Calu3 (cell line): Measurements from ENCODE around the gene CCDC24. TPM values are rescaled to one million over a fixed set of nuclear protein-coding genes. Genes with fewer than 3 reads are reported as not detected.

Experiments
- BruUV-seq: library from RNA; stranded (reverse); fragments of 400-500 nt; replicated peaks from 2 replicates; lab custom pipeline; 2021; lab: Mats Ljungman, UMichigan
- CTCF ChIA-PET: fragments of 300-600 bp; sonication (Branson Sonifier 250); formaldehyde crosslinking; loops from one replicate; lab custom pipeline; 2022; ENCODE audit warnings: antibody characterized with exemption; lab: Charles Lee
- DNase-seq: peaks from one replicate; pipeline ENCODE4 v3.0.0; 2022
- H3K27ac Mint-ChIP-seq: one replicate; pipeline ENCODE4 v1.8.0; 2022; ENCODE audit warnings: mixed read lengths; ENCODE audit not compliant: unreplicated experiment
- H3K27me3 Mint-ChIP-seq: one replicate; pipeline ENCODE4 v1.8.0; 2022; ENCODE audit warnings: mixed read lengths; ENCODE audit not compliant: unreplicated experiment
- H3K36me3 Mint-ChIP-seq: one replicate; pipeline ENCODE4 v1.8.0; 2022; ENCODE audit warnings: mild to moderate bottlenecking, moderate library complexity, mixed read lengths; ENCODE audit not compliant: insufficient read depth, unreplicated experiment
- H3K4me1 Mint-ChIP-seq: one replicate; pipeline ENCODE4 v1.8.0; 2022; ENCODE audit warnings: mild to moderate bottlenecking, low read depth, mixed read lengths; ENCODE audit not compliant: unreplicated experiment
- H3K4me3 Mint-ChIP-seq: one replicate; pipeline ENCODE4 v1.8.0; 2022; ENCODE audit warnings: mild to moderate bottlenecking, low read depth, moderate library complexity, mixed read lengths; ENCODE audit not compliant: unreplicated experiment
- H3K9me3 Mint-ChIP-seq: one replicate; pipeline ENCODE4 v1.8.0; 2022; ENCODE audit warnings: low read depth, mixed read lengths; ENCODE audit not compliant: unreplicated experiment
- intact Hi-C: fragments of 100-400 bp; cut with micrococcal nuclease; formaldehyde crosslinking; loops from one replicate; pipeline ENCODE4 v1.10.0; 2022; ENCODE audit not compliant: unreplicated experiment
- total RNA-seq: library from RNA; stranded (reverse); gene quantifications from 2 replicates; pipeline ENCODE4 v1.2.3, GENCODE V29; 2022
- TF ChIP-seq, protein P1 (sequence below): fragments of 200-600 bp; IDR thresholded peaks from one replicate; pipeline ENCODE4 v1.8.0; 2022; ENCODE audit warnings: antibody characterized with exemption; ENCODE audit not compliant: unreplicated experiment

The CCDC24 gene
- total RNA-seq, 1 experiment from 2014 or later, result 19.7 TPM

DNA sequence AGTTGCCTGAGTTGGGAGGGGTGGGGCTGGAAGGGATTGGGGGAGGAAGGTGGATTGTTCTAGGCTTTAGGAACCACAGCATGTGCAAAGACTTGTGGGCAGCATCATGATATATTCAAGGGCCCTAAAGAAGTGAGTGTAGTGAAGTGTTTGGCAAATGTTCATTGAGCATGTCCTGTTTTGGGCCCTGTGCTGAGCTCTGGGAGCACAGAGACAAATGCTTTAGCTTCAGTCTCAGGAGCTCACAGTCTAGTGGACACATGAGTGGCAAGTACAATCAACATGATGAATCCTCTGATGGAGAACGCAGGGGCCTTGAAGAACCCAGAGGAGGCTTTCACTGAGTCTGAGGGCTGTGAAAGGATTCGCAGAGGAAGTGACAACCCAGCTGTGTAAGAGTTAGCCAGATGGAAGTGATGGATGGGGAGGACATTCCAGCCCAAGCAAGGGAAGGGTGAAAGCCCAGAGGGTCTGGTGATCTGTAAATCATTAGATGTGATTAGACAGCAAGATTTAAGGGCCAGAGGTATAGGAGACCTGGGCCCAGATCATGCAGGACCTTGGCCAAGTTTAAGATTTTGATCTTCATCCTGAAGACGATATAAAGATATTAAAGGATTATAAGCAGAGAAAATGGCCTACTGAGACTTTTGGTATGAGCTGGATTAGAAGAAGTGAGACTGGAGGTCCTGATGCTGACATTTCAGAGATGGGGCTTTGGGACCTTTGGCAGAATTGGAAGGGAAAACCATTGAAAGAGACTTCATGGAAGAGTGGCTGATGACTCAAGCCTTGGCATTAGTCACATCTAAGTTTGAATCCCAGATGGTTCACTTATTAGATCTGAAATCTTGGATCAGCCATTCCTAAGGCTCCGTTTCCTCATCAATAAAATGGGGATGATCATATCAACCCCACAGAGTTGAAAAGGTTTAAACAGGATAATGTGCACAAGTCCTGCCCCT is 40.1 kb upstream of the CCDC24 start:
- Mint-ChIP-seq H3K9me3 (no peaks in the 10 kb centered on the region), H3K4me3 (no peak overlapping the region), H3K36me3 (peaks cover 13% of the 10 kb centered on the region), H3K27me3 (no peaks in the 10 kb centered on the region), H3K4me1 (peaks cover 9% of the 10 kb centered on the region), H3K27ac (no peak overlapping the region)
- intact Hi-C loops, result no loop called here
- TF ChIP-seq, protein P1, sequence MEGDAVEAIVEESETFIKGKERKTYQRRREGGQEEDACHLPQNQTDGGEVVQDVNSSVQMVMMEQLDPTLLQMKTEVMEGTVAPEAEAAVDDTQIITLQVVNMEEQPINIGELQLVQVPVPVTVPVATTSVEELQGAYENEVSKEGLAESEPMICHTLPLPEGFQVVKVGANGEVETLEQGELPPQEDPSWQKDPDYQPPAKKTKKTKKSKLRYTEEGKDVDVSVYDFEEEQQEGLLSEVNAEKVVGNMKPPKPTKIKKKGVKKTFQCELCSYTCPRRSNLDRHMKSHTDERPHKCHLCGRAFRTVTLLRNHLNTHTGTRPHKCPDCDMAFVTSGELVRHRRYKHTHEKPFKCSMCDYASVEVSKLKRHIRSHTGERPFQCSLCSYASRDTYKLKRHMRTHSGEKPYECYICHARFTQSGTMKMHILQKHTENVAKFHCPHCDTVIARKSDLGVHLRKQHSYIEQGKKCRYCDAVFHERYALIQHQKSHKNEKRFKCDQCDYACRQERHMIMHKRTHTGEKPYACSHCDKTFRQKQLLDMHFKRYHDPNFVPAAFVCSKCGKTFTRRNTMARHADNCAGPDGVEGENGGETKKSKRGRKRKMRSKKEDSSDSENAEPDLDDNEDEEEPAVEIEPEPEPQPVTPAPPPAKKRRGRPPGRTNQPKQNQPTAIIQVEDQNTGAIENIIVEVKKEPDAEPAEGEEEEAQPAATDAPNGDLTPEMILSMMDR, result no peak
- CTCF ChIA-PET, result interaction anchor here (0.7 kb wide), 1 partner anchor 105 kb away, joined by 3 read pairs; no protein-coding TSS in a partner anchor
- no TSS peak for BruUV-seq
- DNase-seq, result no peak

DNA sequence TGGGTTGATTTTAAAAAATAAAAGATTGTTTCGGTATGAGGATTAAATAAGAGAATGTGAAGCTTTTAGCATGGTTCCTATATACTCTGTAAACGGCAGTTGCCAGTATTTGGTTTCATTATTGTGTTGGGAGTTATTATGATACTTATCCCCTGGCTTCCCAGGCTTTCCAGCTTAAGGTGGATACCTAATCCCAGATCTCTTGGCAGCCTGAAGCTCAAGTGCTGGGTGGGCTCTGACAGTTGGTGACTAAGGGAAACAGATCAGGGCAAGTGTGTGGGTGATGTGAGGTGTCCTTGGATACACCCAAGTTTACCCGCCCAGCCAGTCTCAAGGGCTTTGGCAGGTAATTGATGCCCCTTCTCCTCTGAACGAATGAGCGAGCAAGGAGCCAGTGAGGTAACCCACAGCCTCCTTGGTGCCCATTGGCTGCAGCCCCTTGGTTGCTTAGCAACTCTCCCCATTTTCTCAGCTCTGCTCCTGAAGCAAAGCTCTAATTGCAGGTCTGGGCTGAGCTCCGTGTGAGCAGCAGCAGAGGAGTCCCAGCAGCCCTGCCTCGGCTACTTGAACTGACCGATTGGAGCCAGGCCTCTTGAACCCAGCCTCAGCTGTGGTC is 38.6 kb upstream of the CCDC24 start:
- H3K27me3 Mint-ChIP-seq, result no peaks in the 10 kb centered on the region
- intact Hi-C loops, result no loop called here
- DNase-seq, result no peak
- H3K27ac Mint-ChIP-seq, result no peak overlapping the region
- H3K4me3 Mint-ChIP-seq, result no peak overlapping the region
- H3K9me3 Mint-ChIP-seq, result no peaks in the 10 kb centered on the region
- TF ChIP-seq, protein P1, result no peak
- CTCF ChIA-PET, result interaction anchor here (0.5 kb wide), 1 partner anchor 282 kb away, joined by 3 read pairs; no protein-coding TSS in a partner anchor
- H3K4me1 Mint-ChIP-seq, result peaks cover 9% of the 10 kb centered on the region
- no TSS peak for BruUV-seq
- no peaks in the 10 kb centered on the region for H3K36me3 Mint-ChIP-seq

DNA sequence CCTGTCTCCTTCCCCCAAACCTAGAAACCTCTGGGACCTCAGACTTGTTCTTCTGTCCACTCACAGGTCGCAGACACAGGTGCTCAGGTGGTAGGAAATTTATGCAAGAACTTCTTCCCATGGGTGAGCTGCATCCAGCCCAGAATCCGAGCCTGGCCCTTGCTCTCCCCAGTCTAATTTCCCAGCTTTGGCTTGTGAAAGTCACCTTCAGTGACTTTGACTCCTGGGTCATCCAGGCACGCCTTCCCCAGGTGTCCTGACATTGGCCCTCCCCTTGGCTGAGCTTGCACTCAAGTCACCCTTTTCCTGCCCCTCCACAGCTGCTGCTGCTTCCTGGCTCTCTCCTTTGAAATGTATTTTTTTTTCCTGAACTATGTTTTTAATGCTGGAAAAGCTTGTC is 38.0 kb upstream of the CCDC24 start:
- BruUV-seq, result no TSS peak
- Mint-ChIP-seq H3K4me1 (peaks cover 9% of the 10 kb centered on the region), H3K27me3 (no peaks in the 10 kb centered on the region), H3K27ac (no peak overlapping the region), H3K36me3 (no peaks in the 10 kb centered on the region), H3K9me3 (no peaks in the 10 kb centered on the region), H3K4me3 (no peak overlapping the region)
- intact Hi-C loops, result no loop called here
- TF ChIP-seq, protein P1, result no peak
- no peak for DNase-seq
- CTCF ChIA-PET, result interaction anchor here (0.5 to 0.7 kb wide), 2 partner anchors 283 to 1602 kb away, joined by 3 read pairs; no protein-coding TSS in a partner anchor

DNA sequence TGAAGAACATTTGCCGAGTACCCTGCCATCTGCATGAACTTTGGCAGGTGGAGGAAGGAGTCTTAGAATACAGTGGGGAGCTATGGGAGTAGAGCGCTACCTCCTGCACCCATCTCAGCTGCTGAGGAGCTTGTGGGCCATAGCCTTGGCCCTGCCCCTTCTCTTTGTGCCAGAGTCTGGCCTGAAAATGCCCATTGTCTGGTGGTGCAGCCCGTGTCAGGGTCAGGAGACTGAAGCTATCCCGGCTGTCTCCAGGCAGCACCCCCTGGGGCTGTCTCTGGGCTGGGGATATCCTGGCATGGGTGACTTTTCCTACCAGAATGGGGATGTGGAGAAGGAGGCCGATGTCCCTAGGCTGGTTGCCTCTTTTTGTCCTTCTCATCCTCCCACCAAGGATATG is 37.4 kb upstream of the CCDC24 start:
- Mint-ChIP-seq H3K9me3 (no peaks in the 10 kb centered on the region), H3K4me1 (peaks cover 9% of the 10 kb centered on the region), H3K4me3 (no peak overlapping the region), H3K36me3 (no peaks in the 10 kb centered on the region), H3K27ac (no peak overlapping the region), H3K27me3 (no peaks in the 10 kb centered on the region)
- CTCF ChIA-PET, result interaction anchor here (0.7 kb wide), 1 partner anchor 1602 kb away, joined by 3 read pairs; no protein-coding TSS in a partner anchor
- intact Hi-C loops, result no loop called here
- BruUV-seq, result no TSS peak
- no peak for DNase-seq
- TF ChIP-seq, protein P1, result no peak
